ENCODE measurements around the gene TNIK.

DNA sequence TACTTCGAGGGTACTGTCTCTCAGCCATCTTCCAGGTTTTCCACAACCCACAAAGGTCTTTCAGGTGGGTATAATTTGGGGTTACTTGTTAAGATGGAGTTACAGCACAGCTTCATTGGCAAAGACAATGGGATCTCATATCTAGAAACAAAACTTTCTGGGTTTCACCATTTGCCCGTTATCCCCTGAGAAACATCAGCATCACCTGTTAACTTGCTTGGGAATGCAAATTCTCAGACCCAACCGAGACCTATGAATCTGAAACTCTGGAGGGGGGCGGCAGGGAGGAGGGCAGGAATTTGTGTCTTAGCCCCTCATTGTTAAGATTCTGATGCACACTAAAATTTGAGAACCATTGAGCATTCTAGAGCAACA is 176.4 kb downstream of the TNIK start:
- TF ChIP-seq, protein P1, sequence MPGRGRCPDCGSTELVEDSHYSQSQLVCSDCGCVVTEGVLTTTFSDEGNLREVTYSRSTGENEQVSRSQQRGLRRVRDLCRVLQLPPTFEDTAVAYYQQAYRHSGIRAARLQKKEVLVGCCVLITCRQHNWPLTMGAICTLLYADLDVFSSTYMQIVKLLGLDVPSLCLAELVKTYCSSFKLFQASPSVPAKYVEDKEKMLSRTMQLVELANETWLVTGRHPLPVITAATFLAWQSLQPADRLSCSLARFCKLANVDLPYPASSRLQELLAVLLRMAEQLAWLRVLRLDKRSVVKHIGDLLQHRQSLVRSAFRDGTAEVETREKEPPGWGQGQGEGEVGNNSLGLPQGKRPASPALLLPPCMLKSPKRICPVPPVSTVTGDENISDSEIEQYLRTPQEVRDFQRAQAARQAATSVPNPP (CRISPR knock-in tag; IDR thresholded peaks at IDR 0.05), result no peak
- no peak for TF ChIP-seq ZNF224 (CRISPR knock-in tag; IDR thresholded peaks at IDR 0.05)
- TF ChIP-seq, protein P2, sequence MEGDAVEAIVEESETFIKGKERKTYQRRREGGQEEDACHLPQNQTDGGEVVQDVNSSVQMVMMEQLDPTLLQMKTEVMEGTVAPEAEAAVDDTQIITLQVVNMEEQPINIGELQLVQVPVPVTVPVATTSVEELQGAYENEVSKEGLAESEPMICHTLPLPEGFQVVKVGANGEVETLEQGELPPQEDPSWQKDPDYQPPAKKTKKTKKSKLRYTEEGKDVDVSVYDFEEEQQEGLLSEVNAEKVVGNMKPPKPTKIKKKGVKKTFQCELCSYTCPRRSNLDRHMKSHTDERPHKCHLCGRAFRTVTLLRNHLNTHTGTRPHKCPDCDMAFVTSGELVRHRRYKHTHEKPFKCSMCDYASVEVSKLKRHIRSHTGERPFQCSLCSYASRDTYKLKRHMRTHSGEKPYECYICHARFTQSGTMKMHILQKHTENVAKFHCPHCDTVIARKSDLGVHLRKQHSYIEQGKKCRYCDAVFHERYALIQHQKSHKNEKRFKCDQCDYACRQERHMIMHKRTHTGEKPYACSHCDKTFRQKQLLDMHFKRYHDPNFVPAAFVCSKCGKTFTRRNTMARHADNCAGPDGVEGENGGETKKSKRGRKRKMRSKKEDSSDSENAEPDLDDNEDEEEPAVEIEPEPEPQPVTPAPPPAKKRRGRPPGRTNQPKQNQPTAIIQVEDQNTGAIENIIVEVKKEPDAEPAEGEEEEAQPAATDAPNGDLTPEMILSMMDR (CRISPR knock-in tag; IDR thresholded peaks at IDR 0.05), result no peak
- TF ChIP-seq, protein P3, sequence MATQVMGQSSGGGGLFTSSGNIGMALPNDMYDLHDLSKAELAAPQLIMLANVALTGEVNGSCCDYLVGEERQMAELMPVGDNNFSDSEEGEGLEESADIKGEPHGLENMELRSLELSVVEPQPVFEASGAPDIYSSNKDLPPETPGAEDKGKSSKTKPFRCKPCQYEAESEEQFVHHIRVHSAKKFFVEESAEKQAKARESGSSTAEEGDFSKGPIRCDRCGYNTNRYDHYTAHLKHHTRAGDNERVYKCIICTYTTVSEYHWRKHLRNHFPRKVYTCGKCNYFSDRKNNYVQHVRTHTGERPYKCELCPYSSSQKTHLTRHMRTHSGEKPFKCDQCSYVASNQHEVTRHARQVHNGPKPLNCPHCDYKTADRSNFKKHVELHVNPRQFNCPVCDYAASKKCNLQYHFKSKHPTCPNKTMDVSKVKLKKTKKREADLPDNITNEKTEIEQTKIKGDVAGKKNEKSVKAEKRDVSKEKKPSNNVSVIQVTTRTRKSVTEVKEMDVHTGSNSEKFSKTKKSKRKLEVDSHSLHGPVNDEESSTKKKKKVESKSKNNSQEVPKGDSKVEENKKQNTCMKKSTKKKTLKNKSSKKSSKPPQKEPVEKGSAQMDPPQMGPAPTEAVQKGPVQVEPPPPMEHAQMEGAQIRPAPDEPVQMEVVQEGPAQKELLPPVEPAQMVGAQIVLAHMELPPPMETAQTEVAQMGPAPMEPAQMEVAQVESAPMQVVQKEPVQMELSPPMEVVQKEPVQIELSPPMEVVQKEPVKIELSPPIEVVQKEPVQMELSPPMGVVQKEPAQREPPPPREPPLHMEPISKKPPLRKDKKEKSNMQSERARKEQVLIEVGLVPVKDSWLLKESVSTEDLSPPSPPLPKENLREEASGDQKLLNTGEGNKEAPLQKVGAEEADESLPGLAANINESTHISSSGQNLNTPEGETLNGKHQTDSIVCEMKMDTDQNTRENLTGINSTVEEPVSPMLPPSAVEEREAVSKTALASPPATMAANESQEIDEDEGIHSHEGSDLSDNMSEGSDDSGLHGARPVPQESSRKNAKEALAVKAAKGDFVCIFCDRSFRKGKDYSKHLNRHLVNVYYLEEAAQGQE (IDR thresholded peaks at IDR 0.05; ENCODE audit: borderline replicate concordance in 1 of 2, low read depth in 1 of 2, low read length in 2 of 2), result no peak
- TF ChIP-seq, protein P4, sequence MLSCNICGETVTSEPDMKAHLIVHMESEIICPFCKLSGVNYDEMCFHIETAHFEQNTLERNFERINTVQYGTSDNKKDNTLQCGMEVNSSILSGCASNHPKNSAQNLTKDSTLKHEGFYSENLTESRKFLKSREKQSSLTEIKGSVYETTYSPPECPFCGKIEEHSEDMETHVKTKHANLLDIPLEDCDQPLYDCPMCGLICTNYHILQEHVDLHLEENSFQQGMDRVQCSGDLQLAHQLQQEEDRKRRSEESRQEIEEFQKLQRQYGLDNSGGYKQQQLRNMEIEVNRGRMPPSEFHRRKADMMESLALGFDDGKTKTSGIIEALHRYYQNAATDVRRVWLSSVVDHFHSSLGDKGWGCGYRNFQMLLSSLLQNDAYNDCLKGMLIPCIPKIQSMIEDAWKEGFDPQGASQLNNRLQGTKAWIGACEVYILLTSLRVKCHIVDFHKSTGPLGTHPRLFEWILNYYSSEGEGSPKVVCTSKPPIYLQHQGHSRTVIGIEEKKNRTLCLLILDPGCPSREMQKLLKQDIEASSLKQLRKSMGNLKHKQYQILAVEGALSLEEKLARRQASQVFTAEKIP (CRISPR knock-in tag; IDR thresholded peaks at IDR 0.05; ENCODE audit: borderline replicate concordance), result no peak

All from HepG2 (cell line).